Activated CD8-positive, alpha-beta memory T cell treated with anti-CD3 and anti-CD28 coated beads, Interleukin-2, amount 50 U/mL, for 1 hour (primary cell): Measurements from ENCODE around the gene ACO2.
"Not testable (repeated sequence)": the region's sequence is repeated elsewhere in the genome, so short reads cannot be mapped to it uniquely, and the experiment has no call there.

ENCODE experiments used
- DNase-seq: peaks from one replicate; pipeline ENCODE4 v3.0.0-alpha.2; 2020; ENCODE audit errors: extremely low read depth

Gene ACO2

DNA sequence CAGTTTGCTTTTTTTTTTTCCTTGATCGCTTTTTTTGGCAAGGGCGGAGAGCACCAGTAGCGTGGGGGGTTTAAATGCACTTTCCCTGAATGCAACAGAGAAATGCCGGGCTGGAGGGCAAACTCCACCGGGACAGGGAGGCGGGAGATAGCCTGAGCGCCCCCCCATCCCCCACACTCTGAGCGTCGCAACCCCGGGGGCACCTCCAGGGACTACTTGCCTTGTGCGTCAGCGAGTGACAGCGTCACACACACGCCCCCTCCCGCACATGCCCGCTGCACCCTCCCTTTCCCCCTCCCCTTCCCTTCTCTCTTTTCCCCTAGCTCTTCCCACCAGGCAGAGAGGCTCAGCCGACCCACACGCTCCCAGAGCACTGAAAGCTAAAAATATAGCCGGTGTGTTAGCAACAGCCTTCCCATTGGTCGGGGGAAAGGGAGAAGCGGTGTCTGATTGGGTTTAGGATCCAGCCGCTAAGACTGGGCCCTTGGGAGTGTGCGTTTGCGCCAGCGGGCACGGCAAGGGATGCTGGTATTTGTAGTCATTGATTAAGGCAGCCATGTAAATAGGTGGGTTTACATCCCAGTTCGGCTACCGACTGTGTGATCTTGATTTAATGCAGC is 20.6 kb upstream of the ACO2 start:
- DNase-seq, result peak; percentile 82

DNA sequence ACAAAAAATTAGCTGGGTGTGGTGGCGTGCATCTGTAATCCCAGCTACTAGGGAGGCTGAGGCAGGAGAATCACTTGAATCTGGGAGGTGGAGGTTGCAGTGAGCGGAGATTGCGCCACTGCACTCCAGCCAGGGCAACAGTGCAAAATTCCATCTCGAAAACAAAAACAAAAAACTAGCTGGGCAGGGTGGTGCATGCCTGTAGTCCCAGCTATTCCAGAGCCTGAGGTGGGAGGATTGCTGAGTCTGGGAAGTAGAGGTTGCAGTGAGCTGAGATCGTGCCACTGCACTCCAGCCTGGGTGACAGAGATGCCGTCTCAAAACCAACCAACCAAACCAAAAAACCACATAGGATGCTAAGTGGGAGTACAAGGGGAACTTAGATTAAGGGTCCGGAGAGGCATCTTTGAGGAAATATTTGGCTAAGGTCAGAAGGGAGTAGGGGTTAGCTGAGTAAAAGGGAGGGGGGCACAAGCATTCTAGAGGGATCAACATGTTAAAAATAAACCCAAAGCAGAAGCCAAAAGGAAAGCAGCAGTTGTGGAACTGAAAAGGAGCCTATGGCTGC is 10.7 kb upstream of the ACO2 start:
- no peak for DNase-seq

DNA sequence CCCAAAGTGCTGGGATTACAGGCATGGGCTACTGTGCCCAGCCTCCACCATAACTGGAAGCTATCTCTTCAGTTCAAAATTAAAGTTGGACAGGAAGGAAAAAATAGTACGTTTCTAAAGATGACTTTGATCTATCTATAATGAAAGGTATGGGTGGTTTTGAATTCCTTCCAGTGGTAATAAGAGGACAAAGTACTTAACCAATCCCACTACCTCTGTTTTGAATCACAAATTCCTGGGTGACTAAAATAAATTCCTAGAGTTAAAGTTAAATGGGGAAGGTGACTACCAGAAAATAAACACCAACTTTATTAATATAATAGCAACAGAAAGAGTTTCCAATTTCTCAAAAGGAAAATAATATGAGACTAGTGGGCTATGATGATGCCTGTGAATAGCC is 9.5 kb upstream of the ACO2 start:
- no peak for DNase-seq

DNA sequence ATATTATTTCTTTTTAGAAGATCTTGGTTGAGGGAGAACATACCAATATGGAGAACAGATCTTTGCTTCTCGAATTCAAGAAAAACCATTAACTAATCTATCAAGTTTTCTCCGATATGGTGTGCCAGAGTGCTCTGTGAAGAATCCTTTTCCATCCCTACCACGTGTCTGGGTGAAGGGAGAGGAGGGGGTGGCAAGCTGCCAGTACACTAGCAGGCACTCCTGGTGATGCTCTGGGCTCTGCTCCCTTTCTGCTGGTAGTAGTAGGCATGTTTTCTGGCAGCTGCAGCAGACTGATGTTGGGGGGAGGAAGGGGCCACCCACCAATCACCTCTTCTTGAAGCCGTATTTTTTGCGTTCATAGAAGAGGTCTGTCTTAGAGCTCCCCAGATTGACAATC is 8.8 kb upstream of the ACO2 start:
- not testable (repeated sequence) for DNase-seq

DNA sequence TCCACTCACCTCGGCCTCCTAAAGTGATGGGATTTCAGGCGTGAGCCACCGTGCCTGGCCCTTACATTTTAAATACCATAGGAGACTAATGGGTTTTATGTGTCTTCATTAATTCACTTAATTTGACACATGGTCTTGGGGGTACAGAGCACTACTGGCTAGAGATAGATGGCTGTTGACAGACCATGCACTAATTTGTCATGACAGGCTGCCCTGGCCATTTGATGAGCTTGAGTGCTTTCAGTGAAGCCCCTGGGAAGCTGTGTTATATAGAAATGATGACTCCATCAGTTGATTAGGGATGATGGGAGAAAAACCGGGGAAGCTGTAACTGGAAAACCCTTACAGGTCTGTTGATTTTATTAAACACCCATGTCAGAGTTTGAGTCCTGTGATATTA is 7.0 kb upstream of the ACO2 start:
- DNase-seq, result no peak

DNA sequence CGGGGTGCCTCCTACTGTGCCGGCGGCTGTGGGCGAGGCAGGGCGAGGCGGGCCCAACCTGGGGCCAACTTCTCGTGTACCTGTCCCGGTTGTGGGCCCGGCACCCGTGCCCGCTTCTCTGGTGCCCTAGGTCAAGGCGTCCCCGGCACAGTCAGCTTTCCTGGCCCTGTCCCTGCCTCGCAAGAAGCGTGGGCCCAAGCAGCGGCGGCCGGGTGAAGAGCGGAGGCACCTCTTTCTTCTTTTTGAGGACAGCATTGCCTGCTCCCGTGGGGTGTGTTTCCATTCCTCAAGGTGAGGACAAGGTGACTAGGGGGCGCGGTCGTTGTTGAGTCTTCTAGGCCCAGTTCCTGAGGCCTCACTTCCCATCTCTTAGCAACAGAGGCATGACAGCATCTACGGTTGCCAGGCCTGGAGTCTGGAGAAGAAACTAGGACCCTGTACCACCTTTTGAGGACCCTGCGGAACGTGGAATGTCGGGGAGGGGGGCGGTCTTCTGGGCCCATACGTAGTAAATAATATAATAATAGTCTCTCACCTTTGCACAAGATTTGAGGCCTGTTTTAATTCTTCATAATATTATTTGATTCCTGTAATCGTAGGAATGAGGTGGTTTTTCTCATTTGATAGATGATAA is 418 bp downstream of the ACO2 start:
- DNase-seq, result no peak

DNA sequence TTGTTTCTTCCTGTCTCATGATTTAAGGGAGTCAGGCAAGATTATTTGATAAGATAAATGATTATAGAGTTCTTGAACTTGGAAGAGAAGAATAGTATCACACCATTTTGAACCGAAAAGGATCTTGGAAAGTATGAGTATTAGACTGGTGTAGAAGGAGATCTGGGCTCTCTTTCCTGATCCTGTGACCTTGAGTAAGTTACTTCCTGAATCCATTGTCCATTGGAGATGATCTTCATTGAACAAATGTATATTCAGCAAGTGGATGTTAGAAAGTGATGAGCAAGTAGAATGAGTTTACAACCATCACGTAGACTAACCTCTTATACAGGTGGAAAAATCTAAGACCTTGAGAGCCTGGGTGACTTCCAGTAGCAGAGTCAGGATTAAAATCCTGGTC is 2.0 kb downstream of the ACO2 start:
- no peak for DNase-seq

DNA sequence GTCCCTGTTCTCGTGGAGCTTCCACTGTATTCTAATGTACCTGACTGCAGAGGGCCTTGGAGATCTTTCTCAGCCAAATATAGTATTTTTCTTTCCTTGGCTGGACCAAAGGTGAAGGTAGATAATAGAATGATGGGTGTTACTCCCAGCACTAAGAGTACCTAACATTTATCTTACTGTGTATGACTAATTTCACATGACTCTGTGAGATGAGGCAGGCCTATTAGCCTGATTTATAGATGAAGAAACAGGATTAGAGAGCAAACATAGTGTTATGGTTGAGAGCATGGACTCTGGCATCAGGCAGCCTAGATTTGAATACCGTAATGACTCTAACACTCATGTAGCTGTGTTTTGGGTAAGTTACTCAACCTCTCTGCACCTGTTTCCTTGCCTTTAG is 2.7 kb downstream of the ACO2 start:
- no peak for DNase-seq

DNA sequence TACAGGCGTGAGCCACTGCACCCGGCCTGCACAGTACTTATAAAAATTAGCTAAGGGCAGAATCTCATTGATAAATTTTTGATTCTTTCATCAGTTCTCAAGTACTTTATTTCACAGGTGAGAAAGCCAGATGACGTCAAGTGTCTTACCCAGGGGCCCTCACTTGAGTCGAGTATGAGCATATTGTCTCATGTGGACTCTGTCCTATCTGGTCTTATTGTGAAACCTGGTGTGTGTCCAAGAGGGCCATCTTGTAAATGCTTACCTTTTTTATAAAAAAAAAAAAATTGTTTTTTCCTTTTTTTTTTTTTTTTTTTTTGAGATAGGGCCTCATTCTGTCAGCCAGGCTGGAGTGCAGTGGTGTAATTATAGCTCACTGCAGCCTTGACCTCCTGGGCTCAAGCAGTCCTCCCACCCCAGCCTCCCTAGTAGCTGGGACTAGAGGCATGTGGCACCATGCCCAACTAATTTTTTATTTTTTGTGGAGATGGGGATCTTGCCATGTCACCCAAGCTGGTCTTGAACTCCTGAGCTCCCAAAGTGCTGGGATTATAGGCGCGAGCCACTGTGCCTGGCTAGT is 6.0 kb downstream of the ACO2 start:
- DNase-seq, result no peak

DNA sequence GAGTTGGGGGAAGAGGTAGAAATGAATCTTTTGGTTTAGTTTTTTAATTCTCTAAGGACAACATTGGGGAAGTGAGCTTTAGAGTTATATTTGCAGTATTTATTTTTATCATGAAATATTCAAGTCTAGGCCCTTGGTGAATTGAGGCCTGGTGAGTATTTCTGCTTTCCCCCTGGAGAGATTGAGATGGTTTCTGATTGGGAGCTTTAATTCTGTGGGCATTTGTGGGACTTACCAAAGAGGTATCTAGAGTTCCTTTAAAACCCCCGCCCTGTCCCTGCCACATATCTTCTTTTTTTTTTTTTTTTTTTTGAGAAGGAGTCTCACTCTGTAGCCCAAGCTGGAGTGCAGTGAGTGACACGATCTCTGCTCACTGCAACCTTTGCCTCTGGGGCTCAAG is 9.6 kb downstream of the ACO2 start:
- DNase-seq, result no peak

DNA sequence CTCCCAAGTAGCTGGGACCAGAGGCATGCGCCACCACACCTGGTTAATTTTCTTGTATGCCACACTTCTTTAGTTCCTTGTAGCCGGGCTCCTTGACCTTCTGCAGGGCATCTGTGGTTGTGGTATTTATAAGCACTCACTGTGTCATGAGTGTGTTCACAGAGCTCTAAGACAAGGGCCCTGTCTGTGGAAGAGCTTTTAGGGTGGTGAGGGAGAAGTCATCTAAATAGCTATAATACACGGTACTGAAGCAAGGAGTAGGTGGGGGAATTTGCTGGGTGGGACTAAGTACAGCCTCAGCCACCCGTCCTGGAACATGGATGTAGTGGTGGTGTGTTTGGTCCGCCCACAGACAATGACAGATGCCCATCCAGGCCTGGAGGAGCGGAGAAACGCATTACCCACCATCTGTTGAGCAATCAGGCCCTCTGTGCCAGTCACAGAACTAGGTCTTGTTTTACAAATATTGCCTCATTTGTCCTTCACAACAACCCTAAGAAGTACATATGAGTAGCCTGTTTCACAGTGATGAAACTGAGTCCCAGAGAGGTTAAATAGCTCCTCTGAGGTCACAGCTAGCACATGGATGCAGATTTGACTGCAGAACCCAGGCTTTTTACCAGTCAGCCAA is 10.1 kb downstream of the ACO2 start:
- DNase-seq, result no peak

DNA sequence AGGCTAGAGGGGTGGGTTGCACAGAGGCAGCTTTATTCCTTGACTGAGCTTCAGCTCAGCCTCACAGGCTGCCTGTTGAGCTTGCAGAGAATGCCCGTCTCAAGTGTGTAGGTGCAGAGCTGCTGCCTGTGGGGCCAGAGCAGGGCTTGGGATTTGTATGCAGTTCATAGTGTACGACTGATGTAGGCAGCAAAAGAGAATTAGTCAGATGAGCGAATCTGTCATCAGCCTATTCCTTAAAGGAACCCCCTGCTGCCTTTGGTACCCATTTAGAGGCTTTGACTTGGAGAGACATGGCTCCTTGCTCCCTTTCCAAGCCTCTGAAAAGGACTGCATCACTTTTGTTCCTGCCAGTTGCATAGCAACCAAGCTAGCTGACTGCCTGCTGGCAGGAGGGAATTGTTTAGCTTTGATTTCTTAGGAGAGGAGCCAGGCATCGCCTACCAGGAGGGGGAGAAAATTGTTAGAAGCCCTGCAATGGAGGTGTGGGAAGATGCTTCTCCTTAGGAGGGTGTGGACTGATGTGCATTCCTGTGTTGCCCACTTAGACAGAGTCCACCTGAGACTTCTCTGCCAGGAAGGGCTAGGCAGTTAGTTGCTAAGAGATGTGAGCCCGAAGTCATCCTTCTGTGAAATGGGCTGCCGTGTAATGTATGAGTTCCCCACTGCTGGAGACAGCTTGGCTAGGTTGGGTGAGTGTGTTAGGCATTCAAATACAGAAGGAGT is 10.9 kb downstream of the ACO2 start:
- DNase-seq, result no peak

DNA sequence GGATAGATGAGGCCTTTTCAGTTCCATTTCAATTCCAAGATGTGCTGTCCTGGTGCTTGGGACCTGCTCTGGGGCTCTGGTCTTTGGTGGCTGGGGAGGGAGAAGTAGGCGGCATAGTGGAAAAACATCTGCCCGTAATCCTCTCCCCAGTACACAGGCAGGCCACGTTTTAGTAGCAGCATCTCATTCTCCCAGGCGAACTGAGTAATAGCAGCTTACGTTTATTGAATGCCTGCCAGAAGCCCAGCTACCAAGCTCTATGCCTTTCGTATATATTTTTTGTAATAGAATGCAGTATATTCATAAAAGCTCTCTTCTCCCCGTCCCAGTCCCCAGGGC is 11.4 kb downstream of the ACO2 start:
- DNase-seq, result no peak

DNA sequence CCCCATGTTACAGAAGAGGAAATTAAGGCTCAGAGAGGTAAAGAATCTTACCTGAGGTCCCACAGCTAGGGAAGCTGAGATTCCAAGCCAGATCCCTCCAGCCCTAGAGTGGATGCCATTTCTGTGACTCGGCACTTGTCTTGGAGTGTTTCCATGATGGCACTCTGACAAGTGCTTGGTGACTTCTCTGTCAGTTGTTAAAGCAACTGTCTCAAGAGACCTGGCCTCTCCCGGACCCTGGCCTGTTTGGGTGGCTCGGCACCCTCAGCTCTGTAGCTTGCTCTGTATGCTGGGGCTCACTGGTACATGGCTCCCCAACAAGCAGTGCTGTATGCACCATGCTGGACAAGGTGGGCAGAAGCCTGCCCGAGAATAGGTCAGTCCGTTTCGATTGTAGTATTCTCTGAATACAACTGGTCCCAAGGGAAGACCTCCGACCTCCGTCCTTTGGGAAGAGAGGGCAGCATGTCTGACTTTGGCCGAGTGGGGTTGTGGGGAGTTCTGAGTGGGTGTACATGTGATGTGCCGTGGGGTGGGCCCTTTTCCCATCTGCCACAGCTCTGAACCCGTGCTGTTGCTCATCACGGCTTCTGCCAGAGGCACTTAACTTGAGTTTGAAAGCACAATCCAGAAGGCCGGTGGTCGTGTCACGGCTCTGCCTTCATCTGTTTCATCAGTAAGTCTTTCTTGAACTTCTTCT is 12.4 kb downstream of the ACO2 start:
- no peak for DNase-seq

DNA sequence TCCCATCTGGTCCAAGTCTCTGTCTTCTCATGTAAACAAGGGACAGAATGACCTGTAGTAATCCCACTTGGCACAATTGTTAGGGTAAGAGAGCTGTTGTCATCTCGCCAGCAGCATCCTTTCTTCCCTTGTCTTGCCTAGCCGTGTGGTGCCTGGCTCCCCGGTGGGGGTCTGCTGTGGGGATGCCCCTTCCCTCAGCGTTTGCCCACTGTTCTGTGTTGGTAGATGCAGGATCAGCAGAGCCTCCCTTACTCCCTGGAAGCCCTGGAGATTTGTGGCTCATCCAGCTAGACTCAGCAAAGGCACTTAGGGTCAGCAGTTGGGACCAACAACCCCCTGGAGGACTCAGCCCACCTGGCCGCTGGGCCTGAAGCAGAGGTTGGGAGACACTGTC is 13.0 kb downstream of the ACO2 start:
- no peak for DNase-seq

DNA sequence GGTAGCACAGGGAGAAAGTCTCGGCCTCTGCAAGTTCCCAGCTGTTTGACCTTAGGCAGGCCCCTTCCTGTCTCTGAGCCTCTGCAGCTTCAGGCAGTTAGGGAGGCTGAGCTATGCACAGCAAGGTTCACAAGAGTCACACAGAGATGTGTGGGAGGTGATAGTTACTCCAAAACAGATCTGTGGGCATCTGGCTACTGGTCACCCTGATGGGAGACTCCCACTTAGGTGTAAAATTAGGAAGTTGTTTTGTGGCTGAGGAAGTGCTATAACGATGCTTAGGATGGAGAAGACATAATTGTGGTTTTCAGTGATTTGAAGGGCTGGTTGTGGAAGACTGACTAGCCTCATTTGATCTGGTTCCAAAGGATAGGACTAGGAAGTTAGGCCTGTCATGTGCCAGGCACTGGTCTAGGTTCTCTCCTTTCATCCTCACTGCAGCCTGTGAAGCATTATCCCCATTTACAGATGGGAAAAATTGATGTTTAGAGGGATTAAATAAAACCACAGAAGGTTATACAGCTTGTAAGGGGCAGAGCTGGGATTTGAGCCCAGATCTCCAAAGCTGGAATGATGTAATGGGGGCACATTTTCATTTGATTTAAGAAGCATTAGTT is 13.5 kb downstream of the ACO2 start:
- no peak for DNase-seq

DNA sequence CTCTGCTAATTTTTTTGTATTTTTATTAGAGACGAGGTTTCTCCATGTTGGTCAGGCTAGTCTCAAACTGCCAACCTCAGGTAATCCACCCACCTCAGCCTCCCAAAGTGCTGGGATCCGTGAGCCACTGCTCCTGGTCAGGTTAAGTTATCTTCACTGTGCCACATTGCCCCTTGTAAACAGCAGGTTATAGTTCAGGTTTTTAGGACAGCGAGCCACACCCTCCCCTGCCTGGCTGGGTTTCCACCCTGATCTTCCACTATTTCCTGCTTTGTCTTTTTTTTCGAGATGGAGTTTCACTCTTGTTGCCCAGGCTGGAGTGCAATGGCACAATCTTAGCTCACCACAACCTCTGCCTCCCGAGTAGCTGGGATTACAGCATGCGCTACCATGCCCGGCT is 16.1 kb downstream of the ACO2 start:
- no peak for DNase-seq

DNA sequence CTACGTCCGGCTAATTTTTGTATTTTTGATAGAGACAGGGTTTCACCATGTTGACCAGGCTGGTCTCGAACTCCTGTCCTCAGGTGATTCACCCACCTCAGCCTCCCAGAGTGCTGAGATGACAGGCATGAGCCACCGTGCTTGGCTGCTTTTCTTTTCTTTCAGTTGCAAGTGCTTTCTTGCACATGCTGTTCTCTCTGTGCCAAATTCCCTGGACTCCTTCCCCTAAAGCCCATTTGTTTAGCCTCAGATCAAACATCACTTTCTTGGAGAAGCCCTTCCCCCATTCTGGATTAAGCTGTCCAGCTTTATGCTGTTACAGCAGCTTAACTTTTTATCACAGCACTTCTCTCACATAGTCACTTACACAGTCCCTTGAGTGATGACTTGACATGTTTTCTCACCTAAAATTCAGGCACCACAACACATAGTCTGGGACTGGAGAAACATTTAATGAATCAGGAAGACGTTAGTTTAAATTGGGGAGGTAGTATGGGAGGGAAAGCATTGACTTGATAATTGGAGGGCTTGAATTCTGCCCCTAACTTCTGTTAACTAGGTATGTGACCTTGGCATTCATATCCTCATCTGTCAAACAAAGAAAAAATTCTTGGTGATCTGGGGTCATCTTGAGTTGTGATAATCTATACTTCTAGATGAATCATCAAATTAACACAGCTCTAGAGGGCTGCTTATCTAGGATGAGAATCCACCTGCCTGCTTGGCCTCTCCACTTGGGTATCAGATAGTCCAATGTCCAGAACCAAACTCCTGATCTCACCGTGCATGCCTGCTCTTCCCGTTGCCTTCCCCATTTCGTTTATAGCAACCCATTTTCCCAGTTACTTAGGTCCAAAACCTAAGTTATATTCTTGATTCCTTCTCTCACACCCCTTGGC is 18.4 kb downstream of the ACO2 start:
- no peak for DNase-seq

DNA sequence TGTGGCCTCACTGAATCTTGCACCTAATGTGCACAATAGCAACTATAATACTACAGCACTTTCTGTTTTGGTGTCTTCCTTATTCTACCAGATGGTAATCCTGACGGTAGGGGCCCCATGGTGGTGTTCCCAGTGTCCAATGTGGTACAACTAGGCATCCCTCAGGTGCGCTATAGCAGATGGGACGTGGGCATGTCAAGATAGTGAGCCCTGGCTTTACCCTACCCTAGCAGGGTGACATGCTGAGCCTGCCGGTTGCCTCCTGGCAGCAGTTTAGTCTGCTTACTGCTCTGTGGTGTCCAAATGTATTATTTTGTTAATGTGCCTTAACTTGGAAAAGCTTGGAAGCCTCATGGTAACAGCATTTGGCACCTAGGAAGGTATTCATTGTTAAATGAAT is 19.2 kb downstream of the ACO2 start:
- DNase-seq, result no peak
